GM12878 (cell line): ENCODE measurements around the gene NKX2-2. TPM values are rescaled to one million over a fixed set of nuclear protein-coding genes. Genes with fewer than 3 reads are reported as not detected.

Experiments
- ATAC-seq: fragments of 200-7000 bp; cut with Tn5 transposase; 3 replicates; pipeline ENCODE4 v1.9.1; 2020; ENCODE audit warnings: mild to moderate bottlenecking, moderate library complexity
- BruUV-seq: library from RNA; stranded (reverse); fragments of 400-500 nt; replicated peaks from 2 replicates; lab custom pipeline; 2021; lab: Mats Ljungman, UMichigan
- CTCF ChIA-PET: fragments of 300-600 bp; sonication (Branson Sonifier 250); formaldehyde crosslinking; extraction: SDS; loops from one replicate; lab custom pipeline; 2021; ENCODE audit warnings: inconsistent platforms; lab: Yijun Ruan, JAX
- POLR2A ChIA-PET: fragments of 350-600 bp; formaldehyde crosslinking; extraction: SDS; loops from one replicate; lab custom pipeline; 2021; ENCODE audit warnings: inconsistent platforms; lab: Charles Lee
- RAD21 ChIA-PET: fragments of 300-600 bp; sonication (Branson Sonifier 250); formaldehyde crosslinking; loops from one replicate; lab custom pipeline; 2023; ENCODE audit warnings: antibody characterized with exemption; ENCODE audit not compliant: unreplicated experiment; lab: Charles Lee
- SMC1A ChIA-PET: fragments of 300-600 bp; sonication (Branson Sonifier 250); formaldehyde crosslinking; loops from one replicate; lab custom pipeline; 2023; ENCODE audit not compliant: unreplicated experiment, uncharacterized antibody; lab: Charles Lee
- DNase-seq: peaks from one replicate; pipeline ENCODE4 v3.0.0-alpha.2; 2011; ENCODE audit warnings: low read depth, low spot score
- FAIRE-seq: peaks from 3 replicates; lab custom pipeline; 2011; peaks lifted over from hg19 to GRCh38; lab: Jason Lieb, UNC
- H2AFZ ChIP-seq: 2 replicates; pipeline ENCODE4 v1.6.0; 2011; ENCODE audit warnings: low read depth, low read length, control low read depth; ENCODE audit not compliant: control insufficient read depth
- H3K27ac ChIP-seq: 2 replicates; pipeline ENCODE4 v1.5.1; 2011; ENCODE audit warnings: control low read depth; ENCODE audit not compliant: control insufficient read depth, insufficient read depth
- H3K27me3 ChIP-seq, 2 experiments: replicated peaks in 1 of 2; 2 replicates each; pipeline versions ENCODE4 v1.6.0 to v1.6.1; 2011; ENCODE audit warnings: low read length in 1 of 2; ENCODE audit not compliant: control insufficient read depth in 2 of 2, insufficient read depth in 2 of 2
- H3K36me3 ChIP-seq, 2 experiments: 2 replicates each; pipeline ENCODE4 v1.5.1; 2011; ENCODE audit warnings: low read length in 1 of 2; ENCODE audit not compliant: control insufficient read depth in 2 of 2, insufficient read depth in 2 of 2
- H3K4me1 ChIP-seq: 2 replicates; pipeline ENCODE4 v1.6.1; 2011; ENCODE audit warnings: mild to moderate bottlenecking, low read length, moderate library complexity, mixed read lengths; ENCODE audit not compliant: control insufficient read depth, insufficient read depth
- H3K4me2 ChIP-seq: 2 replicates; pipeline ENCODE4 v1.6.0; 2011; ENCODE audit warnings: control low read depth; ENCODE audit not compliant: control insufficient read depth, insufficient read depth
- H3K4me3 ChIP-seq: fragments of 200-600 bp; sonication (generic); 2 replicates; pipeline ENCODE4 v1.5.1; 2016
- H3K79me2 ChIP-seq: 2 replicates; pipeline ENCODE4 v1.6.0; 2011; ENCODE audit warnings: low read length; ENCODE audit not compliant: control insufficient read depth, insufficient read depth
- H3K9ac ChIP-seq: 2 replicates; pipeline ENCODE4 v1.8.0; 2011; ENCODE audit warnings: low read length, control low read depth, mixed read lengths; ENCODE audit not compliant: control insufficient read depth, insufficient read depth
- H3K9me3 ChIP-seq: replicated peaks from 3 replicates; pipeline ENCODE4 v1.5.1; 2011; ENCODE audit warnings: mild to moderate bottlenecking, low read length; ENCODE audit not compliant: control insufficient read depth, insufficient read depth
- H4K20me1 ChIP-seq: 2 replicates; pipeline ENCODE4 v1.6.0; 2011; ENCODE audit not compliant: control insufficient read depth, insufficient read depth
- ATF2 ChIP-seq: IDR thresholded peaks from 2 replicates; pipeline ENCODE4 v1.6.1; 2012; ENCODE audit warnings: low read length, inconsistent platforms
- BCL11A ChIP-seq: IDR thresholded peaks from 2 replicates; pipeline ENCODE4 v1.6.1; 2011; ENCODE audit warnings: low read depth, low read length
- CREM ChIP-seq: IDR thresholded peaks from 2 replicates; pipeline ENCODE4 v1.6.1; 2014; ENCODE audit warnings: antibody characterized with exemption, low read depth
- CTCF ChIP-seq, 3 experiments: IDR thresholded peaks in 2 of 3; conservative IDR thresholded peaks in 1 of 3; 2 replicates each; pipeline ENCODE4 v1.5.1; 2011; ENCODE audit warnings: low read depth in 3 of 3, low read length in 3 of 3, mild to moderate bottlenecking in 3 of 3, control low read depth in 2 of 3, moderate library complexity in 2 of 3, inconsistent platforms in 1 of 3, mixed read lengths in 1 of 3; ENCODE audit not compliant: control insufficient read depth in 2 of 3, insufficient read depth in 1 of 3; ENCODE audit errors: extremely low read depth in 1 of 3
- DPF2 ChIP-seq: fragments of 450-650 bp; IDR thresholded peaks from 2 replicates; pipeline ENCODE4 v1.6.1; 2017; ENCODE audit warnings: mild to moderate bottlenecking
- FOXM1 ChIP-seq: IDR thresholded peaks from 2 replicates; pipeline ENCODE4 v1.6.1; 2012; ENCODE audit warnings: low read depth, mild to moderate bottlenecking, inconsistent platforms, low read length, moderate library complexity
- JUNB ChIP-seq: IDR thresholded peaks from 2 replicates; pipeline ENCODE4 v1.6.1; 2016; ENCODE audit warnings: antibody characterized with exemption, mild to moderate bottlenecking
- NFIC ChIP-seq: IDR thresholded peaks from 2 replicates; pipeline ENCODE4 v1.6.1; 2012; ENCODE audit warnings: low read depth, mild to moderate bottlenecking, inconsistent platforms, low read length, moderate library complexity
- POU2F2 ChIP-seq: IDR thresholded peaks from 3 replicates; pipeline ENCODE4 v1.6.1; 2011; ENCODE audit warnings: low read depth, mild to moderate bottlenecking, low read length, borderline replicate concordance
- RUNX3 ChIP-seq: IDR thresholded peaks from 2 replicates; pipeline ENCODE4 v1.6.1; 2012; ENCODE audit warnings: low read length, inconsistent platforms
- WRNIP1 ChIP-seq: IDR thresholded peaks from 2 replicates; pipeline ENCODE4 v1.6.1; 2011; ENCODE audit warnings: low read depth, low read length, improper control_type of control experiment, borderline replicate concordance
- ZBTB40 ChIP-seq: fragments of 450-650 bp; IDR thresholded peaks from 2 replicates; pipeline ENCODE4 v1.6.1; 2016; ENCODE audit warnings: mild to moderate bottlenecking, moderate library complexity, borderline replicate concordance
- in situ Hi-C: fragments of 300-500 bp; cut with MboI; formaldehyde crosslinking; loops from 9 replicates; pipeline ENCODE4 v1.14.3; 2018; ENCODE audit warnings: mixed read lengths
- intact Hi-C: fragments of 100-400 bp; cut with micrococcal nuclease; formaldehyde crosslinking; loops from one replicate; pipeline ENCODE4 v1.14.2; 2022; ENCODE audit not compliant: unreplicated experiment
- polyA plus RNA-seq, 11 experiments: library from polyadenylated mRNA; depleted of rRNA in 4 of 11; unstranded in 6 of 11; stranded (reverse) in 5 of 11; fragments of >200 nt; fragmentation: Nextera tagmentation in 4 of 11; fragmentation: Illumina TruSeq in 1 of 11; extraction: Ambion mirVana in 4 of 11; extraction: Trizol in 1 of 11; gene quantifications; 1 replicate in 1 of 11; 2 replicates in 10 of 11; pipeline versions ENCODE4 v1.2.1 to v1.2.3, GENCODE V29; 2011 to 2016; ENCODE audit warnings: inconsistent platforms in 2 of 11, missing spikeins in 2 of 11, low read depth in 1 of 11
- total RNA-seq, 4 experiments: library from RNA; depleted of rRNA in 3 of 4; stranded (reverse); fragments of >200 nt in 3 of 4; fragmentation: Illumina TruSeq in 1 of 4; extraction: Trizol in 1 of 4; gene quantifications; 2 replicates each; pipeline versions ENCODE4 v1.2.1 to v1.2.3, GENCODE V29; 2013 to 2021
- TF ChIP-seq, protein P1 (sequence below): fragments of 450-650 bp; IDR thresholded peaks from 2 replicates; pipeline ENCODE4 v1.6.1; 2016; ENCODE audit warnings: mild to moderate bottlenecking
- TF ChIP-seq, protein P2 (sequence below): IDR thresholded peaks from 2 replicates; pipeline ENCODE4 v1.6.1; 2012; ENCODE audit warnings: low read depth, low read length, improper control_type of control experiment

The NKX2-2 gene
- total and polyA plus RNA-seq, 10 of the 15 experiments (the other 5 are each of a cell fraction or from before 2014, with no cell fraction given): not detected

- peak overlapping the region; percentile 5; the same call in 1 of the 2 replicates for H3K4me2 ChIP-seq
- no peaks in the 10 kb centered on the region for H3K79me2 ChIP-seq
- TF ChIP-seq RUNX3 (peak; percentile 89), CTCF (IDR thresholded peaks at IDR 0.05 in 2 of 3, conservative IDR thresholded peaks at IDR 0.05 in 1 of 3; ENCODE audit: control insufficient read depth in 2 of 3, extremely low read depth in 1 of 3, insufficient read depth in 1 of 3, low read depth in 3 of 3, low read length in 3 of 3) (no peak), ATF2 (peak; percentile 38; the same call in 1 of the 2 replicates), DPF2 (no peak), WRNIP1 (no peak), JUNB (peak; percentile 59), FOXM1 (peak; percentile 20; the same call in 1 of the 2 replicates), POU2F2 (no peak), BCL11A (peak; percentile 64; the same call in 1 of the 2 replicates), ZBTB40 (no peak), CREM (peak; percentile 23; the same call in 1 of the 2 replicates), NFIC (peak; percentile 66)
- TF ChIP-seq, protein P1, sequence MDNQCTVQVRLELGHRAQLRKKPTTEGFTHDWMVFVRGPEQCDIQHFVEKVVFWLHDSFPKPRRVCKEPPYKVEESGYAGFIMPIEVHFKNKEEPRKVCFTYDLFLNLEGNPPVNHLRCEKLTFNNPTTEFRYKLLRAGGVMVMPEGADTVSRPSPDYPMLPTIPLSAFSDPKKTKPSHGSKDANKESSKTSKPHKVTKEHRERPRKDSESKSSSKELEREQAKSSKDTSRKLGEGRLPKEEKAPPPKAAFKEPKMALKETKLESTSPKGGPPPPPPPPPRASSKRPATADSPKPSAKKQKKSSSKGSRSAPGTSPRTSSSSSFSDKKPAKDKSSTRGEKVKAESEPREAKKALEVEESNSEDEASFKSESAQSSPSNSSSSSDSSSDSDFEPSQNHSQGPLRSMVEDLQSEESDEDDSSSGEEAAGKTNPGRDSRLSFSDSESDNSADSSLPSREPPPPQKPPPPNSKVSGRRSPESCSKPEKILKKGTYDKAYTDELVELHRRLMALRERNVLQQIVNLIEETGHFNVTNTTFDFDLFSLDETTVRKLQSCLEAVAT: no peak
- TF ChIP-seq, protein P2, sequence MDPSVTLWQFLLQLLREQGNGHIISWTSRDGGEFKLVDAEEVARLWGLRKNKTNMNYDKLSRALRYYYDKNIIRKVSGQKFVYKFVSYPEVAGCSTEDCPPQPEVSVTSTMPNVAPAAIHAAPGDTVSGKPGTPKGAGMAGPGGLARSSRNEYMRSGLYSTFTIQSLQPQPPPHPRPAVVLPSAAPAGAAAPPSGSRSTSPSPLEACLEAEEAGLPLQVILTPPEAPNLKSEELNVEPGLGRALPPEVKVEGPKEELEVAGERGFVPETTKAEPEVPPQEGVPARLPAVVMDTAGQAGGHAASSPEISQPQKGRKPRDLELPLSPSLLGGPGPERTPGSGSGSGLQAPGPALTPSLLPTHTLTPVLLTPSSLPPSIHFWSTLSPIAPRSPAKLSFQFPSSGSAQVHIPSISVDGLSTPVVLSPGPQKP: no peak
- TF ChIP-seq, all 136 proteins: peak for 7
- no peaks in the 10 kb centered on the region; a peak in 3 of 4 replicates for H3K27me3 ChIP-seq
- H3K4me3 ChIP-seq: no peak overlapping the region
- BruUV-seq: no TSS peak
- H3K4me1 ChIP-seq: no peaks in the 10 kb centered on the region
- ATAC-seq (no peak), FAIRE-seq (no peak), DNase-seq (no peak)
- no peak overlapping the region for H3K27ac ChIP-seq
- no peaks in the 10 kb centered on the region for H4K20me1 ChIP-seq
- no peak overlapping the region for H2AFZ ChIP-seq
- no peaks in the 10 kb centered on the region; the same call in 2 of the 3 replicates for H3K9me3 ChIP-seq
- H3K36me3 ChIP-seq: no peaks in the 10 kb centered on the region
- intact Hi-C loops (no loop called here), in situ Hi-C loops (no loop called here)
- POLR2A ChIA-PET: no interaction called here
- SMC1A ChIA-PET: interaction anchor here (1.3 kb wide), 1 partner anchor 35 kb away, joined by 3 read pairs; no protein-coding TSS in a partner anchor
- H3K9ac ChIP-seq: no peak overlapping the region
- RAD21 ChIA-PET: no interaction called here
- CTCF ChIA-PET: no interaction called here
These were observed 48.1 kb downstream of the NKX2-2 start for GRCh38 chr20:21465799-21466198.
